DND-41 (cell line): ENCODE data around the gene RPRD2.

Source experiments
- ATAC-seq: fragments of 200-7000 bp; cut with Tn5 transposase; 3 replicates; pipeline ENCODE4 v1.9.1; 2021; ENCODE audit warnings: low read depth; ENCODE audit not compliant: insufficient read depth
- DNase-seq: peaks from one replicate; pipeline ENCODE4 v3.0.0-alpha.2; 2020
- H2AFZ ChIP-seq: 2 replicates; pipeline ENCODE4 v1.6.0; 2012; ENCODE audit warnings: low read depth, low read length
- H3K27ac ChIP-seq: 2 replicates; pipeline ENCODE4 v1.5.1; 2012; ENCODE audit warnings: low read length, inconsistent platforms
- H3K27me3 ChIP-seq: fragments of 200-600 bp; sonication (generic); 2 replicates; pipeline ENCODE4 v1.6.0; 2012; ENCODE audit warnings: low read length, mild to moderate bottlenecking, inconsistent platforms; ENCODE audit not compliant: insufficient read depth, poor library complexity
- H3K36me3 ChIP-seq: 2 replicates; pipeline ENCODE4 v1.5.1; 2012; ENCODE audit warnings: low read length, inconsistent platforms; ENCODE audit not compliant: insufficient read depth
- H3K4me1 ChIP-seq: 2 replicates; pipeline ENCODE4 v1.5.1; 2012; ENCODE audit warnings: mild to moderate bottlenecking, low read length; ENCODE audit not compliant: insufficient read depth
- H3K4me2 ChIP-seq: 2 replicates; pipeline ENCODE4 v1.6.0; 2012; ENCODE audit warnings: mild to moderate bottlenecking, moderate library complexity, low read length, inconsistent platforms; ENCODE audit not compliant: insufficient read depth
- H3K4me3 ChIP-seq, 2 experiments: fragments of 200-600 bp in 1 of 2; shearing (Covaris generic) in 1 of 2; 2 replicates each; pipeline ENCODE4 v1.5.1; 2012 to 2016; ENCODE audit warnings: inconsistent platforms in 2 of 2, low read length in 2 of 2, mild to moderate bottlenecking in 2 of 2, low read depth in 1 of 2, moderate library complexity in 1 of 2
- H3K79me2 ChIP-seq: 2 replicates; pipeline ENCODE4 v1.6.0; 2012; ENCODE audit warnings: low read length, inconsistent platforms; ENCODE audit not compliant: insufficient read depth
- H3K9ac ChIP-seq: 2 replicates; pipeline ENCODE4 v1.6.0; 2012; ENCODE audit warnings: low read depth, mild to moderate bottlenecking, inconsistent platforms, low read length, moderate library complexity
- H3K9me3 ChIP-seq: 2 replicates; pipeline ENCODE4 v1.5.1; 2012; ENCODE audit warnings: low read length, moderate library complexity, mild to moderate bottlenecking, inconsistent platforms; ENCODE audit not compliant: insufficient read depth, severe bottlenecking
- H4K20me1 ChIP-seq: 2 replicates; pipeline ENCODE4 v1.6.0; 2012; ENCODE audit warnings: low read length; ENCODE audit not compliant: insufficient read depth
- CTCF ChIP-seq: IDR thresholded peaks from 2 replicates; pipeline ENCODE4 v1.5.1; 2012; ENCODE audit warnings: borderline replicate concordance, low read length, moderate library complexity, mild to moderate bottlenecking; ENCODE audit not compliant: poor library complexity, severe bottlenecking; ENCODE audit errors: extremely low read depth
- EZH2 ChIP-seq: IDR thresholded peaks from 3 replicates; pipeline ENCODE4 v1.6.1; 2012; ENCODE audit warnings: borderline replicate concordance, low read depth, mild to moderate bottlenecking, moderate library complexity, low read length, inconsistent platforms; ENCODE audit not compliant: severe bottlenecking

The RPRD2 gene

GRCh38 chr1:150409504-150410362, 45.8 kb downstream of the RPRD2 start:
- Histone ChIP-seq H3K9ac (no peak overlapping the region), H3K79me2 (peaks cover 98% of the 10 kb centered on the region), H2AFZ (no peak overlapping the region), H3K9me3 (no peaks in the 10 kb centered on the region), H3K4me1 (no peaks in the 10 kb centered on the region), H3K36me3 (peaks cover 3% of the 10 kb centered on the region; the same call in 1 of the 2 replicates), H4K20me1 (peaks cover 61% of the 10 kb centered on the region; the same call in 1 of the 2 replicates), H3K4me3 (no peak overlapping the region), H3K27me3 (no peaks in the 10 kb centered on the region), H3K27ac (no peak overlapping the region), H3K4me2 (no peak overlapping the region)
- no peak for ATAC-seq
- no peak for DNase-seq
- TF ChIP-seq EZH2 (no peak), CTCF (no peak)

GRCh38 chr1:150410582-150411101, 46.7 kb downstream of the RPRD2 start:
- Histone ChIP-seq H4K20me1 (peaks cover 55% of the 10 kb centered on the region; the same call in 1 of the 2 replicates), H3K9ac (no peak overlapping the region), H3K4me1 (no peaks in the 10 kb centered on the region), H2AFZ (no peak overlapping the region), H3K4me3 (no peak overlapping the region), H3K27me3 (no peaks in the 10 kb centered on the region), H3K9me3 (no peaks in the 10 kb centered on the region), H3K4me2 (no peak overlapping the region), H3K36me3 (peaks cover 3% of the 10 kb centered on the region; the same call in 1 of the 2 replicates), H3K27ac (no peak overlapping the region), H3K79me2 (peaks cover 98% of the 10 kb centered on the region)
- TF ChIP-seq CTCF (no peak), EZH2 (no peak)
- ATAC-seq (no peak), DNase-seq (no peak)

GRCh38 chr1:150414592-150414991, 50.6 kb downstream of the RPRD2 start:
- no peak overlapping the region for H3K9ac ChIP-seq
- H3K36me3 ChIP-seq: peaks cover 23% of the 10 kb centered on the region
- H3K4me3 ChIP-seq: no peak overlapping the region
- ATAC-seq: no peak
- peaks cover 86% of the 10 kb centered on the region for H3K79me2 ChIP-seq
- no peaks in the 10 kb centered on the region for H3K9me3 ChIP-seq
- TF ChIP-seq EZH2: no peak
- TF ChIP-seq CTCF: no peak
- H3K27me3 ChIP-seq: no peaks in the 10 kb centered on the region
- H3K4me1 ChIP-seq: no peaks in the 10 kb centered on the region
- no peak overlapping the region for H3K4me2 ChIP-seq
- no peak overlapping the region for H2AFZ ChIP-seq
- H4K20me1 ChIP-seq: peaks cover 28% of the 10 kb centered on the region; the same call in 1 of the 2 replicates
- DNase-seq: no peak
- H3K27ac ChIP-seq: no peak overlapping the region
